Fibroblast of lung (primary cell): Measurements from ENCODE around the gene PCCB.

ENCODE experiments used
- EZH2 ChIP-seq: IDR thresholded peaks from 2 replicates; pipeline ENCODE4 v1.5.1; 2012; ENCODE audit warnings: low read length, control low read depth, mild to moderate bottlenecking; ENCODE audit errors: missing control alignments
- TF ChIP-seq, protein P1 (sequence below), 2 donors: IDR thresholded peaks in 1 of 2; conservative IDR thresholded peaks in 1 of 2; 1 replicate in 1 of 2; 2 replicates in 1 of 2; pipeline ENCODE4 v1.5.1; 2011 to 2012; ENCODE audit warnings: low read length in 2 of 2, control low read depth in 1 of 2, inconsistent platforms in 1 of 2, low read depth in 1 of 2, mild to moderate bottlenecking in 1 of 2

DNA sequence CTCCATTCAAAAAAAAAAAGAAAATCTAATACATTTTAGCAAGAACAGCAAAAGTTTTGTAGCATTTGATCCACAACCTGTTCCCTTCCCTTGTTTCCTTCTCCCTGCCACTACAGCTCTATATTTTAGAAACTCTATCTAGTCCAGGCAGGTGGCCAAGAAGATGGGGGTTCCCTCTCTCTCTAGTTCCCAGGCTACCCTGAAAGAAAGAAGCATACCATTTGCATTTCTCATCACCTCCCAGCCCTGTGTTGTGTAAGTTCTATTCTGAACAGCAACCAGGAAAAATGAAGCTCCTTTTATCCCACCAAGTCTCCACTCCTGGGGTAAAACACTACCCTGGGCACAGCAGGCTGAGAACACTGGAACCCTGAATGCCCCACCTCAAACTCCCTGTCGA lies 100.0 kb downstream of the PCCB start:
- TF ChIP-seq, protein P1, sequence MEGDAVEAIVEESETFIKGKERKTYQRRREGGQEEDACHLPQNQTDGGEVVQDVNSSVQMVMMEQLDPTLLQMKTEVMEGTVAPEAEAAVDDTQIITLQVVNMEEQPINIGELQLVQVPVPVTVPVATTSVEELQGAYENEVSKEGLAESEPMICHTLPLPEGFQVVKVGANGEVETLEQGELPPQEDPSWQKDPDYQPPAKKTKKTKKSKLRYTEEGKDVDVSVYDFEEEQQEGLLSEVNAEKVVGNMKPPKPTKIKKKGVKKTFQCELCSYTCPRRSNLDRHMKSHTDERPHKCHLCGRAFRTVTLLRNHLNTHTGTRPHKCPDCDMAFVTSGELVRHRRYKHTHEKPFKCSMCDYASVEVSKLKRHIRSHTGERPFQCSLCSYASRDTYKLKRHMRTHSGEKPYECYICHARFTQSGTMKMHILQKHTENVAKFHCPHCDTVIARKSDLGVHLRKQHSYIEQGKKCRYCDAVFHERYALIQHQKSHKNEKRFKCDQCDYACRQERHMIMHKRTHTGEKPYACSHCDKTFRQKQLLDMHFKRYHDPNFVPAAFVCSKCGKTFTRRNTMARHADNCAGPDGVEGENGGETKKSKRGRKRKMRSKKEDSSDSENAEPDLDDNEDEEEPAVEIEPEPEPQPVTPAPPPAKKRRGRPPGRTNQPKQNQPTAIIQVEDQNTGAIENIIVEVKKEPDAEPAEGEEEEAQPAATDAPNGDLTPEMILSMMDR (conservative IDR thresholded peaks at IDR 0.05 in 1 of 2, IDR thresholded peaks at IDR 0.05 in 1 of 2; ENCODE audit: low read depth in 1 of 2, low read length in 2 of 2): no peak
- TF ChIP-seq EZH2: no peak
